GM18907 (cell line): ENCODE results near the gene TLK2.
"Not testable (repeated sequence)": the region's sequence is repeated elsewhere in the genome, so short reads cannot be mapped to it uniquely, and the experiment has no call there.

Experiments used
- ATAC-seq: cut with Tn5 transposase; IDR thresholded peaks from one replicate; pipeline ENCODE4 v1.9.1; 2021; ENCODE audit warnings: mild to moderate bottlenecking, moderate library complexity; ENCODE audit not compliant: unreplicated experiment

TLK2 gene

GRCh38 chr17:62599964-62600657, 121.5 kb downstream of the TLK2 start:
- no peak for ATAC-seq

GRCh38 chr17:62600805-62601204, 122.2 kb downstream of the TLK2 start:
- no peak for ATAC-seq

- no peak for ATAC-seq
These were observed 122.8 kb downstream of the TLK2 start for GRCh38 chr17:62601471-62601870.

GRCh38 chr17:62603783-62604182, 125.2 kb downstream of the TLK2 start:
- not testable (repeated sequence) for ATAC-seq

GRCh38 chr17:62605588-62605987, 127.0 kb downstream of the TLK2 start:
- ATAC-seq, result no peak

- ATAC-seq, result peak; percentile 65
These were observed 132.7 kb downstream of the TLK2 start for GRCh38 chr17:62611292-62611691.

GRCh38 chr17:62611728-62612127, 133.1 kb downstream of the TLK2 start:
- ATAC-seq, result no peak

- not testable (repeated sequence) for ATAC-seq
These were observed 133.7 kb downstream of the TLK2 start for GRCh38 chr17:62612289-62612688.

GRCh38 chr17:62613095-62613494, 134.5 kb downstream of the TLK2 start:
- ATAC-seq, result not testable (repeated sequence)

GRCh38 chr17:62614142-62614541, 135.5 kb downstream of the TLK2 start:
- ATAC-seq, result no peak

GRCh38 chr17:62615503-62615902, 136.9 kb downstream of the TLK2 start:
- no peak for ATAC-seq

- no peak for ATAC-seq
These were observed 138.6 kb downstream of the TLK2 start for GRCh38 chr17:62616993-62617893.

GRCh38 chr17:62617894-62618472, 139.4 kb downstream of the TLK2 start:
- no peak for ATAC-seq

- ATAC-seq, result no peak
These were observed 140.2 kb downstream of the TLK2 start for GRCh38 chr17:62618647-62619416.

- ATAC-seq, result no peak
These were observed 141.0 kb downstream of the TLK2 start for GRCh38 chr17:62619417-62620155.

- no peak for ATAC-seq
These were observed 142.6 kb downstream of the TLK2 start for GRCh38 chr17:62621223-62621622.

- ATAC-seq, result no peak
These were observed 146.7 kb downstream of the TLK2 start for GRCh38 chr17:62625184-62625869.

- ATAC-seq, result no peak
These were observed 147.2 kb downstream of the TLK2 start for GRCh38 chr17:62625870-62626200.

- no peak for ATAC-seq
These were observed 148.1 kb downstream of the TLK2 start for GRCh38 chr17:62626719-62627218.
